CD1c-positive myeloid dendritic cell (primary cell): Measurements from ENCODE around the gene LZTS3.
"Not testable (repeated sequence)": the region's sequence is repeated elsewhere in the genome, so short reads cannot be mapped to it uniquely, and the experiment has no call there.

Source experiments
- DNase-seq: peaks from one replicate; pipeline ENCODE4 v3.0.0-alpha.2; 2016; ENCODE audit errors: extremely low spot score

LZTS3 gene

DNA sequence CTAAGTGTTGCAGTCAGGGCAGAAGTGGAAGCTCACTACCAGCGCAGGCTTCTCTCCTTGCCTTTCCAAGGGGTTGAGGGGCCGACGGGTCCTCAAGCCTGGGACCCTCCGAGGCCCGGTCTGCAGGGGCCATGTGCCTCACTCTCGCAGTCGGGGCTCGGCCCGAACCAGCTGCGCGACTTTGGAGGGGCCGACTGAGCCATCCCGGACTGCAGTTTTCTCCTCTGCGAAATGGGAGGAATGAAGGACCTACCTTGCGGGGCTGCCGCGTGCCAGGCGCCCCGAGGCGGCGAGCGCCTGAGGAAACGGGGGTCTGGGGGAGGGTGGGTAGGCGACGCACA is 5.6 kb downstream of the LZTS3 start:
- no peak for DNase-seq

DNA sequence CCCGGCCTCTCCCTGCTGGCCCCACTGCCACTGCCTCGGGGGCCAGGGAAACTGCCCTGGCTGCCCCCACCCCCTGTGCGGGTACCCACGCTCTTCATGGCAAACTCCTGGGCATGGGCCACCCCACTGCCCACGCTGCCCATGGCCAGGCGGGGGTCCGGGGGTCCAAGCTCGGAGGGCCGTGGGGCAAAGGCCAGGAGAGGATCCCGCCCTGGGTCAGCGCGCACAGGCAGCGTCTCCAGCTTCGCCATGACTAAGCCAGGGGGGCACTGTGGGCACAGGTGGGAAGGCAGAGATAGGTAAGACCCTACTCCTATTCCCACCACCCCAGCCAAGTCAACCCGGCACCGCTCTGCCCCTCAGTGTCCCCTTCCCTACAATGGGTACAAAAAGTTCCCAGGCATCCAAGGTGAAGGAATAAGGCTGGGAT is 6.4 kb downstream of the LZTS3 start:
- no peak for DNase-seq

GRCh38 chr20:3166338-3166912 is 6.9 kb downstream of the LZTS3 start:
- no peak for DNase-seq

DNA sequence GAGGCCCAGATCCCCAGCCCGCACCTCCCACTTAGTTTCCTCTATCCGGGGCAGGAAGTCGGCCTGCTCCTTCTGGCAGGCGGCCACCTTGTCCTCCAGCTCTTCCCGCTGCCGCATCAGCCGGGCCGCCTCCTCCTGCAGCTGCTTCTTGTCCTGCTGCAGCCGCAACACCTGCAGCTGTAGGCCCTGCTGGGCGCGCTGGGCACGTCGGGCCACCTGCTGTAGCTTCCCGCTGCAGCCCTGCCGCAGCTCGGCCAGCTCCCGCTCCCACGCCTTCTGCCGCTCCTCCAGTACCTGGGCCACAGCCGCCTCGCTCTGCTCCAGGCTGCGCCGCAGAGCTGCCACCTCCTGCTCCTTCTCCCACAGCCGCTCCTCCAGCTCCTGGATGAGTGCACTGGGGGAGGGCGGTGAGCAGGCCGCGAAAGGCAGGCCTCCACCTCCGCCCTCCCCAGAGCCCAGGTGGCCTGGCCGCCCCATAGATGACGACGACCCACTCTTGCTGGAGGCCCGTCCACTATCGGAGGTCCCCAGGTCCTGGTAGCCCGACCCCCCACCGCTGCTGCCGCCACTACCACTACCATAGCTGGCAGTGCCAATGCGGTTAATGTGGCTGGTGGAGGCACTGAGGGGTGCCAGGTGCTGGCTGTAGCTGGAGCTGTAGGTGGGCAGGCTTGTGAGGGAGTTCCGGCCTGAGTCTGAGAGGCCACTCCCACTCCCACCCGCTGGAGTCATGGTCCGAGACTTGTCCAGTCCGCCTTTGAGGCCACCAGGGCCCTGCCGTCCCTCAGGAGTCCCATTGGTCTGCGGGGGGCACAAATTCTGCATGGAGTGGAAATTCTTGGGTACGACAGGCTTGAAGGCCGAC is 7.6 kb downstream of the LZTS3 start:
- peak; percentile 20 for DNase-seq

GRCh38 chr20:3164763-3165410 is 8.5 kb downstream of the LZTS3 start:
- DNase-seq: no peak

- DNase-seq: no peak
These were observed 9.1 kb downstream of the LZTS3 start for GRCh38 chr20:3164043-3164762.

- no peak for DNase-seq
These were observed 10.0 kb downstream of the LZTS3 start for GRCh38 chr20:3163099-3164042.

- DNase-seq: no peak
These were observed 11.2 kb downstream of the LZTS3 start for GRCh38 chr20:3162080-3162611.

DNA sequence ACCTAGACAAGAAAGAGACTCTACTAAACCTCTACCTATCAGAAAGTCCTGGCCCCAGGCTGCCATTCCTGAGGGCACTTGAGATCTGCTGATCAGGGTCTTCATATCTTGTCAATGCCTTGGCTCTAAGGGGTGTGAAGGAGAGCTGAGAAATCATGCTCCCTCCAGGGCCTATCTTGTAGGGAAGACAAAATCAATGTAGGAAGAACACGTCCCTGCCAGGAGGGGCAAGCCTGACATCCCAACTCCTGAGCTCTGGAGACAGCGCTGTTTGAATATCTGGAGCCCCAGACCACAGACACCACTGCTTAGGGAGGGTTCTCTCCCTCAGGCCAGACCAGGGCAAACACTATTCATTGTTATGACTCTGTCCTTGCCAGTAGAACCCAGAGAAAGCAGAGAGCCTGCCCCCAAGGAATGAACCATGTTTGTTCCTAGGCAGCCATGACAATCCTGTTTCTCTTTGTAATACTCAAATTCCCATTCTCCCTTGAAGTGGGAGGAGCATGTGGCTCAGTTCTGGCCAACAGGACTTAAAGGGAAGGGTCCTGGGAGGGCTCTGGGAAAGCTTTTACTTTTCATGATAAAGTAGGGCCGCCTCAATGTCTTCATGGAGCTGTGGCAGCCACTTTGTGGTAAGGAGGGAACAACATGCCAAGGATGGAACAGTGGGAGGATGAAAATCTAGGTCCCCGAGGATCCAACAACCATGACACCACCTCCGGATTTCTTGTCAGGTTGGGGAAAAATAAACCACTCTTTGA is 11.9 kb downstream of the LZTS3 start:
- DNase-seq: no peak

- DNase-seq: no peak
These were observed 12.9 kb downstream of the LZTS3 start for GRCh38 chr20:3160418-3160817.

DNA sequence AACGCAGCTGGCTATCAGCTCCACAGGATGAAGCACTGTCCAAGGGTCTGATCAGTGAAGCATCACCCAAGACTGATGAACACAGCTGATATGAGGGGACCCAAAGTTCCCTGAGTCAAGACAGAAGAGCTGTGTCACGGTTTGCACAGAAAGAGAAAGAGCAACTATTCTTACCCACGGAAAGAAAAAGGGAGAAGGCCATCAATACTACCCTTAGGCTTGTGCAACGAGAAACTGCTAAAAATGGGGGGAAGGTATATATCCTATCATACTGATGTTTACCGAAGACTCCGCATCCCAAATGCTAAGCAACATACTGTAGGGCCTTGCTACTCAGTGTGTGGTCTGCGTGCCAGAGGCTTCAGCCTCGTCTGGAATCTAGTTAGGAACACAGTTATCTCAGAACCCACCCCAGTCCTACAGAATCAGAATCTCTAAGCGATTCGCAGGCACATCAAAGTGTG is 14.3 kb downstream of the LZTS3 start:
- DNase-seq: no peak

- DNase-seq: no peak
These were observed 15.5 kb downstream of the LZTS3 start for GRCh38 chr20:3157817-3158216.

- peak; percentile 61 for DNase-seq
These were observed 16.3 kb downstream of the LZTS3 start for GRCh38 chr20:3156811-3157619.

- DNase-seq: not testable (repeated sequence)
These were observed 21.2 kb downstream of the LZTS3 start for GRCh38 chr20:3152057-3152644.

GRCh38 chr20:3150908-3151307 is 22.4 kb downstream of the LZTS3 start:
- no peak for DNase-seq

DNA sequence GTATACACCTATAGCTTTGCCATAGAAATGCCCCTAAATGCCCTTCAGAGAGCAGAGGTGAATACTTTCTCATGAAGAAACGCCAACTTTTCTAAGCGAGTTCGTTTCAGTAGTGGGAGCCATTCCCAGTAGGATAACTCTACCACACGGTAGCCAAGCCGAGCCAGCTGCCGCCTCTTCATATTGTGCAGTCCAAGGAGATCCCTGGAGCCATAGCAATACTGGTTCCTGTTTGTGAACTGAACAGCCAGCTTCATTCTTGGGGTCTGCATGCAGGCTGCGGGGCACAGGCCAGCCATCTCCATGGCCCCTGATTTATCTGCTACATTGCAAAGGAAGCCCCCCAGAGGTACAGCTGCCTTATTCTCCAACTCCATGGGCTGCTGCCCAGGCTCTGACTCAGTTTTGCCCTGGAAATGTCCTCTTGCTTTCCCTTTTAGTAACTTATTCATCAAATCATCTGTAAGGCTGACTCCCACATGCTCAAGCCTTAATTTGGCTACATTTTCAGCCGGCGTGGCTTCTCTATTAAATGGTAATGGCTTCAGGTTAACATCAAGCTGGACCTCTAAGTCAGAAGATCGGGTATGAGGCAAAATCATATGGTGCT is 26.5 kb downstream of the LZTS3 start:
- no peak for DNase-seq

DNA sequence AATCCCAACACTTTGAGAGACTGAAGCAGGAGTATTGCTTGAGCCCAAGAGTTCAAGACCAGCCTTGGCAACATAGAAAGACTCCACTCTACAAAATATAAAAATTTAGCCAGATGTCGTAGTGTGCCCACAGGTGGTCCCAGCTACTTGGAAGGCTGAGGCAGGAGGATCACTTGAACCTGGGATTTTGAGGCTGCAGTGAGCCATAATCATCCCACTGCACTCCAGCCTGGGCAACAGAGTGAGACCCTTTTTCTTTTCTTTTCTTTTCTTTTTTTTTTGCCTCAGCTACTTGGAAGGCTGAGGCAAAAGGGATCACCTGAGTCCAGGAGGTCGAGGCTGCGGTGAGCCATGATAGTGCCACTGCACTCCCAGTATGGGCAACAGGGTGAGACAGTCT is 31.6 kb downstream of the LZTS3 start:
- DNase-seq: no peak

GRCh38 chr20:3137492-3137891 is 35.9 kb downstream of the LZTS3 start:
- DNase-seq: no peak
